GM21423 (cell line): Measurements from ENCODE around the gene AIFM3.
A peak's percentile ranks its signal among the peaks of the same experiment; 100 is the strongest.
"Not testable (repeated sequence)": the region's sequence is repeated elsewhere in the genome, so short reads cannot be mapped to it uniquely, and the experiment has no call there.

Experiments used
- ATAC-seq: cut with Tn5 transposase; IDR thresholded peaks from one replicate; pipeline ENCODE4 v1.9.1; 2021; ENCODE audit warnings: mild to moderate bottlenecking, moderate library complexity; ENCODE audit not compliant: unreplicated experiment

The AIFM3 gene

GRCh38 chr22:21000207-21000986 lies 33.3 kb downstream of the AIFM3 start:
- no peak for ATAC-seq

GRCh38 chr22:21000987-21001600 lies 34.0 kb downstream of the AIFM3 start:
- ATAC-seq: peak; percentile 8

GRCh38 chr22:21001601-21002325 lies 34.7 kb downstream of the AIFM3 start, which contains the start of gene THAP7:
Gene THAP7 (minus strand): TSS chr22:21002118. CDS start chr22:21001911, 207 bp downstream.
- ATAC-seq: peak; percentile 87

GRCh38 chr22:21003782-21004181 lies 36.7 kb downstream of the AIFM3 start:
- no peak for ATAC-seq

- not testable (repeated sequence) for ATAC-seq
Observed at GRCh38 chr22:21009208-21009607, 42.2 kb downstream of the AIFM3 start.

- no peak for ATAC-seq
Observed at GRCh38 chr22:21009638-21010425, 42.8 kb downstream of the AIFM3 start.

GRCh38 chr22:21010426-21011113 lies 43.5 kb downstream of the AIFM3 start:
- no peak for ATAC-seq

GRCh38 chr22:21012446-21013407 lies 45.7 kb downstream of the AIFM3 start:
- no peak for ATAC-seq

- ATAC-seq: no peak
Observed at GRCh38 chr22:21013657-21014201, 46.7 kb downstream of the AIFM3 start.

GRCh38 chr22:21014202-21014725 lies 47.2 kb downstream of the AIFM3 start:
- ATAC-seq: peak; percentile 77

GRCh38 chr22:21014726-21015465 lies 47.8 kb downstream of the AIFM3 start, which contains the start of gene P2RX6:
Gene P2RX6 (plus strand): TSS chr22:21015165. CDS start chr22:21015175, 10 bp downstream.
- no peak for ATAC-seq

- ATAC-seq: no peak
Observed at GRCh38 chr22:21015466-21016006, 48.5 kb downstream of the AIFM3 start.

GRCh38 chr22:21016644-21017420 lies 49.8 kb downstream of the AIFM3 start:
- ATAC-seq: no peak

GRCh38 chr22:21018314-21018713 lies 51.3 kb downstream of the AIFM3 start:
- ATAC-seq: no peak

GRCh38 chr22:21020802-21021429 lies 53.9 kb downstream of the AIFM3 start:
- ATAC-seq: no peak

- no peak for ATAC-seq
Observed at GRCh38 chr22:21022507-21022906, 55.5 kb downstream of the AIFM3 start.
